ENCODE measurements around the gene ZNF609.
"Not testable (repeated sequence)": the region's sequence is repeated elsewhere in the genome, so short reads cannot be mapped to it uniquely, and the experiment has no call there.

The ZNF609 gene

GRCh38 chr15:64480891-64481290 is 20.5 kb downstream of the ZNF609 start:
- Histone ChIP-seq H3K9me3 (no peaks in the 10 kb centered on the region), H3K4me3 (ENCODE audit: low read depth in 1 of 2, low read length in 1 of 2) (no peak overlapping the region), H3K36me3 (no peaks in the 10 kb centered on the region), H3K27ac (no peak overlapping the region), H3K4me1 (ENCODE audit: control insufficient read depth in 1 of 2, insufficient read depth in 1 of 2, low read depth in 1 of 2, low read length in 1 of 2) (peaks cover 3 to 4% of the 10 kb centered on the region in 2 experiments), H3K27me3 (no peaks in the 10 kb centered on the region)
- no peak for TF ChIP-seq CTCF (IDR thresholded peaks at IDR 0.05)

- Histone ChIP-seq H3K36me3 (no peaks in the 10 kb centered on the region), H3K9me3 (no peaks in the 10 kb centered on the region), H3K27me3 (no peaks in the 10 kb centered on the region), H3K27ac (no peak overlapping the region), H3K4me3 (ENCODE audit: low read depth in 1 of 2, low read length in 1 of 2) (no peak overlapping the region), H3K4me1 (ENCODE audit: control insufficient read depth in 1 of 2, insufficient read depth in 1 of 2, low read depth in 1 of 2, low read length in 1 of 2) (peaks cover 2 to 3% of the 10 kb centered on the region in 2 experiments)
- TF ChIP-seq CTCF (IDR thresholded peaks at IDR 0.05), result no peak
These were observed 23.4 kb downstream of the ZNF609 start for GRCh38 chr15:64483749-64484148.

GRCh38 chr15:64485796-64486195 is 25.4 kb downstream of the ZNF609 start:
- H3K4me3 ChIP-seq (ENCODE audit: low read depth in 1 of 2, low read length in 1 of 2), result no peak overlapping the region
- H3K36me3 ChIP-seq, result no peaks in the 10 kb centered on the region
- no peaks in the 10 kb centered on the region for H3K9me3 ChIP-seq
- TF ChIP-seq CTCF (IDR thresholded peaks at IDR 0.05), result no peak
- H3K4me1 ChIP-seq (ENCODE audit: control insufficient read depth in 1 of 2, insufficient read depth in 1 of 2, low read depth in 1 of 2, low read length in 1 of 2), result no peaks in the 10 kb centered on the region
- no peaks in the 10 kb centered on the region for H3K27me3 ChIP-seq
- H3K27ac ChIP-seq, result no peak overlapping the region

GRCh38 chr15:64490598-64491259 is 30.4 kb downstream of the ZNF609 start:
- H3K27ac ChIP-seq, result no peak overlapping the region
- H3K9me3 ChIP-seq, result no peaks in the 10 kb centered on the region
- no peaks in the 10 kb centered on the region for H3K4me1 ChIP-seq (ENCODE audit: control insufficient read depth in 1 of 2, insufficient read depth in 1 of 2, low read depth in 1 of 2, low read length in 1 of 2)
- TF ChIP-seq CTCF (IDR thresholded peaks at IDR 0.05), result no peak
- no peak overlapping the region for H3K4me3 ChIP-seq (ENCODE audit: low read depth in 1 of 2, low read length in 1 of 2)
- H3K27me3 ChIP-seq, result no peaks in the 10 kb centered on the region
- H3K36me3 ChIP-seq, result no peaks in the 10 kb centered on the region

- Histone ChIP-seq H3K4me1 (ENCODE audit: control insufficient read depth in 1 of 2, insufficient read depth in 1 of 2, low read depth in 1 of 2, low read length in 1 of 2) (no peaks in the 10 kb centered on the region), H3K4me3 (ENCODE audit: low read depth in 1 of 2, low read length in 1 of 2) (no peak overlapping the region), H3K27me3 (no peaks in the 10 kb centered on the region), H3K27ac (no peak overlapping the region), H3K36me3 (no peaks in the 10 kb centered on the region), H3K9me3 (no peaks in the 10 kb centered on the region)
- no peak for TF ChIP-seq CTCF (IDR thresholded peaks at IDR 0.05)
These were observed 33.3 kb downstream of the ZNF609 start for GRCh38 chr15:64493641-64494040.

GRCh38 chr15:64495968-64496367 is 35.6 kb downstream of the ZNF609 start:
- not testable (repeated sequence) for H3K27me3 ChIP-seq; H3K4me1 ChIP-seq (ENCODE audit: control insufficient read depth in 1 of 2, insufficient read depth in 1 of 2, low read depth in 1 of 2, low read length in 1 of 2); H3K9me3 ChIP-seq; H3K27ac ChIP-seq; H3K4me3 ChIP-seq (ENCODE audit: low read depth in 1 of 2, low read length in 1 of 2)
- H3K36me3 ChIP-seq, result peaks cover 16% of the 10 kb centered on the region
